Ovary (tissue), 9 donors: ENCODE results near the gene ARFRP1. TPM values are rescaled to one million over a fixed set of nuclear protein-coding genes. Genes with fewer than 3 reads are reported as not detected.
A peak's percentile ranks its signal among the peaks of the same experiment; 100 is the strongest.
"Not testable (repeated sequence)": the region's sequence is repeated elsewhere in the genome, so short reads cannot be mapped to it uniquely, and the experiment has no call there.

ENCODE experiments used
- DNase-seq, 5 donors: peaks; one replicate each; pipeline ENCODE4 v3.0.0-alpha.2; 2019 to 2020
- H3K27ac ChIP-seq, 2 donors: fragments of 200-600 bp; one replicate each; pipeline versions ENCODE4 v1.5.1 to v1.8.0; 2019 to 2022
- H3K27me3 ChIP-seq: fragments of 200-600 bp; one replicate; pipeline ENCODE4 v1.8.0; 2022
- H3K36me3 ChIP-seq: fragments of 200-600 bp; sonication (generic); one replicate; pipeline ENCODE4 v1.5.1; 2019
- H3K4me1 ChIP-seq: one replicate; pipeline ENCODE4 v1.8.1; 2013; ENCODE audit warnings: mild to moderate bottlenecking, moderate library complexity; ENCODE audit not compliant: insufficient read depth
- H3K4me3 ChIP-seq: fragments of 200-600 bp; sonication (generic); one replicate; pipeline ENCODE4 v1.5.1; 2017
- H3K9me3 ChIP-seq, 2 donors: fragments of 200-600 bp in 1 of 2; sonication (generic) in 1 of 2; one replicate each; pipeline versions ENCODE4 v1.5.1 to v1.8.1; 2013 to 2019; ENCODE audit warnings: mild to moderate bottlenecking in 1 of 2, moderate library complexity in 1 of 2
- CTCF ChIP-seq, 3 donors: fragments of 450-650 bp in 2 of 3; fragments of 200-600 bp in 1 of 3; IDR thresholded peaks; one replicate each; pipeline versions ENCODE4 v1.5.1 to v1.8.0; 2016 to 2022; ENCODE audit warnings: antibody characterized with exemption in 3 of 3, mild to moderate bottlenecking in 1 of 3
- EP300 ChIP-seq: sonication (generic); formaldehyde crosslinking; IDR thresholded peaks from one replicate; pipeline ENCODE4 v1.6.1; 2017; ENCODE audit warnings: antibody characterized with exemption
- POLR2A ChIP-seq: fragments of 450-650 bp; IDR thresholded peaks from one replicate; pipeline ENCODE4 v1.6.1; 2017; ENCODE audit warnings: antibody characterized with exemption, mild to moderate bottlenecking, moderate library complexity
- WGBS, 3 donors: extraction: QIAGEN DNeasy Blood & Tissue Kit in 1 of 3; methylation state at CpG; one replicate each; pipeline versions ENCODE4 v1.1.5 to v1.1.7; 2013 to 2017; 5-methylcytosine and 5-hydroxymethylcytosine counted together
- intact Hi-C, 4 donors: fragments of 100-400 bp; cut with DNase I; formaldehyde crosslinking; loops; one replicate each; pipeline versions ENCODE4 v1.11.0 to v1.15.1; 2022 to 2023
- polyA plus RNA-seq, 2 donors: library from polyadenylated mRNA; stranded (reverse); fragments of 200-250 nt in 1 of 2; fragments of 350-450 nt in 1 of 2; fragmentation: Illumina TruSeq in 1 of 2; extraction: RNeasy Lipid Tissue Mini Kit (QIAGEN cat#74804) in 1 of 2; gene quantifications; one replicate each; pipeline ENCODE4 v1.2.3, GENCODE V29; 2013 to 2014
- total RNA-seq, 7 donors: library from RNA; depleted of rRNA in 2 of 7; stranded (reverse); fragments of >200 nt in 2 of 7; fragmentation: NEBNext Ultra II Directional in 3 of 7; extraction: Animal tissue kit (Norgen Biotek cat#: 25700) in 3 of 7; gene quantifications; one replicate each; pipeline versions ENCODE4 v1.1.0 to v1.2.4, GENCODE V29; 2016 to 2023
- donor health status: DM: no; HTN: no; CAD: no; lungs with moderate emphysema.
- donor health status: DM: no; HTN: no; CAD: no.
- donor health status: Bipolar disorder and iron deficiency.
- donor health status: DM: yes; HTN: yes; CAD: no.
- donor health status: DM: no; HTN: no; CAD: no.
- donor health status: DM: yes; HTN: yes; CAD: no.

The ARFRP1 gene
- total and polyA plus RNA-seq, 9 donors, result 15.3 to 59.5 (median 47.2) TPM

GRCh38 chr20:63733579-63734081 is 25.9 kb upstream of the ARFRP1 start:
- H3K4me1 ChIP-seq, result peaks cover 3% of the 10 kb centered on the region
- H3K27ac ChIP-seq, result no peak overlapping the region
- no peak overlapping the region for H3K4me3 ChIP-seq
- WGBS, 3 donors, result 88 to 91% (median 89%) methylated on average over 18 of the region's 18 CpGs
- TF ChIP-seq POLR2A, result no peak
- no peak for TF ChIP-seq EP300
- no peak for TF ChIP-seq CTCF (IDR thresholded peaks at IDR 0.05)
- DNase-seq, result no peak
- H3K27me3 ChIP-seq, result no peaks in the 10 kb centered on the region
- H3K9me3 ChIP-seq, result no peaks in the 10 kb centered on the region
- intact Hi-C loops, result no loop called here
- no peaks in the 10 kb centered on the region for H3K36me3 ChIP-seq

DNA sequence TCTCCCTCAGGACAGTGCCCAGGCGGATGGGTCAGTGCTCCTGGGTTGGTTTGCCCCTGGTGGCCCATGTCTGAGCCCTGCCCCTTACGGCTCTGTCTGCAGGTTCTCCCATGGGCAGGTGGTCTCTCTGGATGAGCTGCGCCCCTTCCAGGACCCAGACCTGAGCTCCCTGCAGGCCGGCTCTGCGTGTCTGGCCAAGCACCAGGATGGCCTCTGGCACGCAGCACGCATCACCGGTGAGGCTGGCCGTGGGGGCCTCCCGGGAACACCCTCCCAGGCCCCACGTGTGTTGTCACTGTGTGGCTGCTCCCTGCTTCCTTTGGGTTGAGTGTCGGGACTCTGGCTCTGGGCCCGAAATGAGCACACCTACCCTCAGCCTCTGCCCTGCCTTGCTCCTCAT is 25.3 kb upstream of the ARFRP1 start:
- H3K36me3 ChIP-seq, result no peaks in the 10 kb centered on the region
- no peaks in the 10 kb centered on the region for H3K4me1 ChIP-seq
- no peak overlapping the region for H3K4me3 ChIP-seq
- 89 to 93% (median 93%) methylated on average over 13 of the region's 13 CpGs for WGBS, 3 donors
- intact Hi-C loops, result no loop called here
- TF ChIP-seq EP300, result no peak
- no peak for TF ChIP-seq POLR2A
- no peak for TF ChIP-seq CTCF (IDR thresholded peaks at IDR 0.05)
- DNase-seq, result peak in 1 of 5 donors; percentile 36
- H3K27me3 ChIP-seq, result no peaks in the 10 kb centered on the region
- no peak overlapping the region for H3K27ac ChIP-seq
- H3K9me3 ChIP-seq, result no peaks in the 10 kb centered on the region

DNA sequence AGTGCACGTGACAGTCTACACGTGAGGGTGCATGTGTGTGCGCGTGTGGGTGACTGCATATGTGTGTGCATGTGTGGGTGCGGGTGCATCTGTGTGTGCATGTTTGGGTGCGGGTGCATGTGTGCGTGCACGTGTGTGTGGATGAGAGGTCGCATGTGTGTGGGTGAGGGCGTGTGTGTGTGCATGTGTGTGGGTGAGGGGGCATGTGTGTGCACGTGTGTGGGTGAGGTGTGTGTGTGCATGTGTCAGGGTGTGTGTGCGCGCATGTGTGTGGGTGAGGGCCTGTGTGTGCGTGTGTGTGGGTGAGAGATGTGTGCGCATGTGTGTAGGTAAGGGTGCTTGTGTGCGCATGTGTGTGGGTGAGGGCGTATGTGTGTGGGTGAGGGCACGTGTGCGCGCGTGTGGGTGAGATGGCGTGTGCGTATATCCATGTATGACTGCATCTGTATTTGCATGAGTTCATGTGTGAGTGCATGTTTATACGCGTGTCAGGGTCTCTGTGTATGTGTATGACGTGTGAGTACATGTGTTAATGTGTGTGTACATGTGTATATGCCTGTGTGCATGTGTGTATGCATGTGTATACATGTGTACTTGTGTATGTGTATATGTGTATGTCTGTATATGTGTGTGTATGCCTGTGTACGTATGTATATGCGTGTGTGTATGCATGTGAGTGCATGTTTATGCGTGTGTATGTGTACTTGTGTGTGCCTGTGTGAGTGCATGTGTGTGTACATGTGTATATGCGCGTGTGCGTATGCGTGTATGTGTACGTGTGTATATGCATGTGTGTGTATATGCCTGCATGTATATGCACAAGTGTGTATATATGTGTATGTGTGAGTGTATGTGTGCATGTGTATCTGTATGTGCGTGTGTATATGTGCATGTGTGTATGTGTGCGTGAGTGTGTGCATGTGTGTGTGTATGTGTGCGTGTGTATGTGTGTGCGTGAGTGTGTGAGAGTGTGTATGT is 24.6 kb upstream of the ARFRP1 start:
- WGBS, 3 donors, result 85 to 88% (median 87%) methylated on average over 37 to 38 of the region's 38 CpGs
- Histone ChIP-seq H3K4me1 (no peaks in the 10 kb centered on the region), H3K27ac (no peak overlapping the region), H3K27me3 (no peaks in the 10 kb centered on the region), H3K36me3 (no peaks in the 10 kb centered on the region), H3K4me3 (no peak overlapping the region), H3K9me3 (no peaks in the 10 kb centered on the region)
- TF ChIP-seq CTCF (IDR thresholded peaks at IDR 0.05) (no peak), POLR2A (no peak), EP300 (no peak)
- intact Hi-C loops, result no loop called here
- peak in 1 of 5 donors; percentile 26 for DNase-seq

DNA sequence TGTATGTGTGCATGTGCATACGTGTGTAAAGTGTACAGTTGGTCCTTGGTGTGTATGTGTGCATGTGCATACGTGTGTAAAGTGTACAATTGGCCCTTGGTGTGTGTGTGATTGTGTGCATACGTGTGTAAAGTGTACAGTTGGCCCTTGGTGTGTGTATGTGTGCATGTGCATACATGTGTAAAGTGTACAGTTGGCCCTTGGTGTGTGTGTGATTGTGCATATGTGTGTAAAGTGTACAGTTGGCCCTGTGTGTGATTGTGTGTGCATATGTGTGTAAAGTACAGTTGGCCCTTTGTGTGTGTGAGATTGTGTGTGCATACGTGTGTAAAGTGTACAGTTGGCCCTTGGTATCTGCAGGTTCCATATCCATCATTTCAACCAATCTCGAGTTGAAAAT is 23.6 kb upstream of the ARFRP1 start:
- DNase-seq, result no peak
- H3K27ac ChIP-seq, result no peak overlapping the region
- TF ChIP-seq POLR2A (no peak), EP300 (no peak), CTCF (IDR thresholded peaks at IDR 0.05) (no peak)
- intact Hi-C loops, result no loop called here
- no peak overlapping the region for H3K4me3 ChIP-seq
- no peaks in the 10 kb centered on the region for H3K27me3 ChIP-seq
- H3K36me3 ChIP-seq, result no peaks in the 10 kb centered on the region
- no peaks in the 10 kb centered on the region for H3K4me1 ChIP-seq
- 65 to 84% (median 82%) methylated on average over 4 to 5 of the region's 5 CpGs for WGBS, 3 donors
- no peaks in the 10 kb centered on the region for H3K9me3 ChIP-seq

- WGBS, 3 donors, result 94 to 96% (median 94%) methylated on average over 18 of the region's 18 CpGs
- DNase-seq, result peak in 1 of 5 donors; percentile 23
Measured at GRCh38 chr20:63730189-63730733, 22.5 kb upstream of the ARFRP1 start.

GRCh38 chr20:63722967-63723622 is 15.3 kb upstream of the ARFRP1 start:
- DNase-seq, H3K36me3 ChIP-seq, intact Hi-C loops: not testable (repeated sequence)

More at GRCh38 chr20:63730189-63730733, 22.5 kb upstream of the ARFRP1 start:
- H3K4me3 ChIP-seq, H3K4me1 ChIP-seq, H3K36me3 ChIP-seq, H3K27me3 ChIP-seq, H3K27ac ChIP-seq, H3K9me3 ChIP-seq, intact Hi-C loops: not testable (repeated sequence)

More at GRCh38 chr20:63722967-63723622, 15.3 kb upstream of the ARFRP1 start:
- H3K27me3 ChIP-seq, H3K4me1 ChIP-seq, H3K9me3 ChIP-seq, H3K4me3 ChIP-seq, H3K27ac ChIP-seq: not testable (repeated sequence)
- WGBS, 3 donors, result 68 to 71% (median 68%) methylated on average over 2 of the region's 2 CpGs
